SK-N-SH treated with all-trans-retinoic acid at 6 μM for 48 hours (cell line): ENCODE data around the gene GCA.

ENCODE experiments used
- ATAC-seq: fragments of 200-7000 bp; cut with Tn5 transposase; 3 replicates; pipeline ENCODE4 v1.9.1; 2020; ENCODE audit warnings: mild to moderate bottlenecking, moderate library complexity
- ARNTL ChIP-seq: fragments of 450-650 bp; formaldehyde crosslinking; IDR thresholded peaks from 2 replicates; pipeline ENCODE4 v1.5.0; 2020; ENCODE audit warnings: low read depth, mild to moderate bottlenecking, moderate library complexity, borderline replicate concordance
- BACH2 ChIP-seq: fragments of 250-450 bp; sonication (Bioruptor Pico); IDR thresholded peaks from 2 replicates; pipeline ENCODE4 v1.9.0; 2021; ENCODE audit warnings: mild to moderate bottlenecking, borderline replicate concordance
- CREB5 ChIP-seq: fragments of 250-450 bp; sonication (Bioruptor Pico); IDR thresholded peaks from 2 replicates; pipeline ENCODE4 v1.5.1; 2020; ENCODE audit warnings: low read depth, mild to moderate bottlenecking, moderate library complexity
- CSDC2 ChIP-seq: fragments of 250-450 bp; sonication (Bioruptor Pico); IDR thresholded peaks from 2 replicates; pipeline ENCODE4 v1.5.0; 2020; ENCODE audit warnings: mild to moderate bottlenecking, moderate library complexity
- CSRNP3 ChIP-seq: fragments of 250-450 bp; sonication (Bioruptor Pico); IDR thresholded peaks from 2 replicates; pipeline ENCODE4 v1.5.1; 2021; ENCODE audit warnings: mild to moderate bottlenecking, moderate library complexity
- ESRRG ChIP-seq: fragments of 250-450 bp; sonication (Bioruptor Pico); IDR thresholded peaks from 2 replicates; pipeline ENCODE4 v1.6.1; 2021; ENCODE audit warnings: mild to moderate bottlenecking
- GLIS3 ChIP-seq: fragments of 250-450 bp; sonication (Bioruptor Pico); IDR thresholded peaks from 2 replicates; pipeline ENCODE4 v1.5.0; 2020; ENCODE audit warnings: mild to moderate bottlenecking, moderate library complexity
- ISL1 ChIP-seq: fragments of 250-450 bp; sonication (Bioruptor Pico); IDR thresholded peaks from 2 replicates; pipeline ENCODE4 v2.1.2; 2022; ENCODE audit warnings: mild to moderate bottlenecking, moderate library complexity
- PATZ1 ChIP-seq: fragments of 250-450 bp; sonication (Bioruptor Pico); IDR thresholded peaks from 2 replicates; pipeline ENCODE4 v1.8.0; 2020; ENCODE audit warnings: mild to moderate bottlenecking, moderate library complexity, borderline replicate concordance
- POU6F1 ChIP-seq: fragments of 250-450 bp; sonication (Bioruptor Pico); IDR thresholded peaks from 2 replicates; pipeline ENCODE4 v1.8.0; 2021; ENCODE audit warnings: low read depth, mild to moderate bottlenecking, moderate library complexity, borderline replicate concordance
- PPARA ChIP-seq: fragments of 250-450 bp; sonication (Bioruptor Pico); IDR thresholded peaks from 2 replicates; pipeline ENCODE4 v1.5.0; 2020; ENCODE audit warnings: mild to moderate bottlenecking, borderline replicate concordance
- SNAI2 ChIP-seq: fragments of 250-450 bp; sonication (Bioruptor Pico); IDR thresholded peaks from 2 replicates; pipeline ENCODE4 v1.5.0; 2020; ENCODE audit warnings: mild to moderate bottlenecking, moderate library complexity
- TCF4 ChIP-seq: fragments of 250-450 bp; sonication (Bioruptor Pico); IDR thresholded peaks from 2 replicates; pipeline ENCODE4 v1.8.0; 2021; ENCODE audit warnings: mild to moderate bottlenecking, moderate library complexity, borderline replicate concordance
- TSHZ2 ChIP-seq: fragments of 250-450 bp; sonication (Bioruptor Pico); IDR thresholded peaks from 2 replicates; pipeline ENCODE4 v1.5.0; 2020; ENCODE audit warnings: mild to moderate bottlenecking, moderate library complexity
- ZFP30 ChIP-seq: fragments of 450-650 bp; formaldehyde crosslinking; IDR thresholded peaks from 2 replicates; pipeline ENCODE4 v1.5.0; 2022; ENCODE audit warnings: mild to moderate bottlenecking, moderate library complexity
- ZNF565 ChIP-seq: fragments of 450-650 bp; formaldehyde crosslinking; conservative IDR thresholded peaks from 2 replicates; pipeline ENCODE4 v1.5.0; 2020; ENCODE audit warnings: low read depth, mild to moderate bottlenecking, moderate library complexity

GCA gene

GRCh38 chr2:162379719-162380580 lies 36.0 kb downstream of the GCA start:
- no peak for ATAC-seq
- no peak for TF ChIP-seq GLIS3 (CRISPR knock-in tag)
- TF ChIP-seq CSDC2 (CRISPR knock-in tag): no peak
- TF ChIP-seq ZFP30 (CRISPR knock-in tag): no peak
- no peak for TF ChIP-seq PPARA (CRISPR knock-in tag)
- no peak for TF ChIP-seq CREB5 (CRISPR knock-in tag)
- TF ChIP-seq PATZ1 (CRISPR knock-in tag): no peak
- no peak for TF ChIP-seq CSRNP3 (CRISPR knock-in tag)
- no peak for TF ChIP-seq POU6F1 (CRISPR knock-in tag)
- TF ChIP-seq ESRRG: no peak
- TF ChIP-seq TCF4: no peak
- no peak for TF ChIP-seq ARNTL
- no peak for TF ChIP-seq ISL1 (CRISPR knock-in tag)
- TF ChIP-seq, all 23 proteins: peak for 0

GRCh38 chr2:162381851-162382250 lies 37.9 kb downstream of the GCA start:
- ATAC-seq: no peak
- no peak for TF ChIP-seq ISL1 (CRISPR knock-in tag)
- TF ChIP-seq POU6F1 (CRISPR knock-in tag): no peak

- TF ChIP-seq SNAI2 (no peak), ISL1 (CRISPR knock-in tag) (no peak), CSRNP3 (CRISPR knock-in tag) (no peak), BACH2 (CRISPR knock-in tag) (no peak), ESRRG (no peak), PATZ1 (CRISPR knock-in tag) (no peak), CREB5 (CRISPR knock-in tag) (no peak), GLIS3 (CRISPR knock-in tag) (no peak), ZNF565 (CRISPR knock-in tag) (no peak), TSHZ2 (no peak), PPARA (CRISPR knock-in tag) (no peak)
- TF ChIP-seq, all 23 proteins: peak for 0
- no peak for ATAC-seq
These were observed 38.3 kb downstream of the GCA start for GRCh38 chr2:162382278-162382677.
